ENCODE measurements around the gene NR1H4. TPM values are rescaled to one million over a fixed set of nuclear protein-coding genes. Genes with fewer than 3 reads are reported as not detected.
"Not testable (repeated sequence)": the region's sequence is repeated elsewhere in the genome, so short reads cannot be mapped to it uniquely, and the experiment has no call there.

Gene NR1H4
- total RNA-seq, 2 donors from 2014 or later, result not detected

GRCh38 chr12:100544165-100544564 is 70.5 kb downstream of the NR1H4 start:
- no peak overlapping the region for H3K4me3 Mint-ChIP-seq
- ATAC-seq, result no peak
- no peaks in the 10 kb centered on the region for H3K4me1 Mint-ChIP-seq (ENCODE audit: low read depth in 2 of 2)
- no peaks in the 10 kb centered on the region for H3K9me3 Mint-ChIP-seq
- peaks cover 12 to 26% of the 10 kb centered on the region in 2 donors for H3K27me3 Mint-ChIP-seq
- no peak for DNase-seq (ENCODE audit: low spot score)
- H3K36me3 Mint-ChIP-seq, result no peaks in the 10 kb centered on the region
- H3K27ac Mint-ChIP-seq, result no peak overlapping the region

- Mint-ChIP-seq H3K27ac (no peak overlapping the region), H3K9me3 (no peaks in the 10 kb centered on the region), H3K27me3 (peaks cover 12 to 21% of the 10 kb centered on the region in 2 donors), H3K4me1 (ENCODE audit: low read depth in 2 of 2) (no peaks in the 10 kb centered on the region), H3K36me3 (no peaks in the 10 kb centered on the region), H3K4me3 (no peak overlapping the region)
- no peak for ATAC-seq
- no peak for DNase-seq (ENCODE audit: low spot score)
These were observed 71.4 kb downstream of the NR1H4 start for GRCh38 chr12:100545092-100545491.

GRCh38 chr12:100553936-100554335 is 80.3 kb downstream of the NR1H4 start:
- Mint-ChIP-seq H3K9me3 (no peaks in the 10 kb centered on the region), H3K27me3 (peaks cover 0 to 2% of the 10 kb centered on the region in 2 donors), H3K36me3 (no peaks in the 10 kb centered on the region), H3K4me1 (ENCODE audit: low read depth in 2 of 2) (no peaks in the 10 kb centered on the region), H3K27ac (no peak overlapping the region), H3K4me3 (no peak overlapping the region)
- DNase-seq (ENCODE audit: low spot score) (no peak), ATAC-seq (no peak)

GRCh38 chr12:100554608-100555077 is 81.0 kb downstream of the NR1H4 start:
- ATAC-seq, result no peak
- Mint-ChIP-seq H3K9me3 (no peaks in the 10 kb centered on the region), H3K27ac (no peak overlapping the region), H3K4me3 (no peak overlapping the region), H3K4me1 (ENCODE audit: low read depth in 2 of 2) (no peaks in the 10 kb centered on the region), H3K36me3 (no peaks in the 10 kb centered on the region), H3K27me3 (peaks cover 0 to 2% of the 10 kb centered on the region in 2 donors)
- DNase-seq (ENCODE audit: low spot score), result no peak

- Mint-ChIP-seq H3K27ac (no peak overlapping the region), H3K4me1 (ENCODE audit: low read depth in 2 of 2) (no peaks in the 10 kb centered on the region), H3K36me3 (no peaks in the 10 kb centered on the region), H3K27me3 (peaks cover 6 to 8% of the 10 kb centered on the region in 2 donors), H3K9me3 (no peaks in the 10 kb centered on the region), H3K4me3 (no peak overlapping the region)
- DNase-seq (ENCODE audit: low spot score) (no peak), ATAC-seq (no peak)
These were observed 82.1 kb downstream of the NR1H4 start for GRCh38 chr12:100555722-100556121.

- no peak overlapping the region for H3K27ac Mint-ChIP-seq
- H3K4me1 Mint-ChIP-seq (ENCODE audit: low read depth in 2 of 2), result no peaks in the 10 kb centered on the region
- H3K36me3 Mint-ChIP-seq, result no peaks in the 10 kb centered on the region
- no peak overlapping the region for H3K4me3 Mint-ChIP-seq
- DNase-seq (ENCODE audit: low spot score) (no peak), ATAC-seq (no peak)
- no peaks in the 10 kb centered on the region for H3K9me3 Mint-ChIP-seq
- H3K27me3 Mint-ChIP-seq, result peaks cover 7 to 9% of the 10 kb centered on the region in 2 donors
These were observed 83.7 kb downstream of the NR1H4 start for GRCh38 chr12:100557357-100557756.

GRCh38 chr12:100559261-100559660 is 85.6 kb downstream of the NR1H4 start:
- not testable (repeated sequence) for H3K4me3 Mint-ChIP-seq; ATAC-seq; DNase-seq (ENCODE audit: low spot score); H3K36me3 Mint-ChIP-seq; H3K9me3 Mint-ChIP-seq; H3K4me1 Mint-ChIP-seq (ENCODE audit: low read depth in 2 of 2); H3K27ac Mint-ChIP-seq
- H3K27me3 Mint-ChIP-seq, result peaks cover 13 to 17% of the 10 kb centered on the region in 2 donors

GRCh38 chr12:100564090-100564489 is 90.4 kb downstream of the NR1H4 start:
- DNase-seq (ENCODE audit: low spot score) (no peak), ATAC-seq (no peak)
- Mint-ChIP-seq H3K36me3 (no peaks in the 10 kb centered on the region), H3K27me3 (peaks cover 35 to 52% of the 10 kb centered on the region in 2 donors), H3K27ac (no peak overlapping the region), H3K4me3 (no peak overlapping the region), H3K9me3 (no peaks in the 10 kb centered on the region), H3K4me1 (ENCODE audit: low read depth in 2 of 2) (peaks cover 0 to 4% of the 10 kb centered on the region in 2 donors)

GRCh38 chr12:100564905-100565467 is 91.3 kb downstream of the NR1H4 start:
- Mint-ChIP-seq H3K27me3 (peaks cover 35 to 52% of the 10 kb centered on the region in 2 donors), H3K9me3 (no peaks in the 10 kb centered on the region), H3K36me3 (no peaks in the 10 kb centered on the region), H3K27ac (no peak overlapping the region), H3K4me1 (ENCODE audit: low read depth in 2 of 2) (peaks cover 0 to 4% of the 10 kb centered on the region in 2 donors), H3K4me3 (no peak overlapping the region)
- no peak for DNase-seq (ENCODE audit: low spot score)
- ATAC-seq, result no peak

GRCh38 chr12:100565987-100566545 is 92.4 kb downstream of the NR1H4 start:
- peaks cover 32 to 45% of the 10 kb centered on the region in 2 donors for H3K27me3 Mint-ChIP-seq
- H3K4me1 Mint-ChIP-seq (ENCODE audit: low read depth in 2 of 2), result peaks cover 0 to 4% of the 10 kb centered on the region in 2 donors
- DNase-seq (ENCODE audit: low spot score) (no peak), ATAC-seq (no peak)
- H3K36me3 Mint-ChIP-seq, result no peaks in the 10 kb centered on the region
- H3K4me3 Mint-ChIP-seq, result no peak overlapping the region
- no peak overlapping the region for H3K27ac Mint-ChIP-seq
- H3K9me3 Mint-ChIP-seq, result no peaks in the 10 kb centered on the region

GRCh38 chr12:100566887-100567637 is 93.4 kb downstream of the NR1H4 start:
- Mint-ChIP-seq H3K9me3 (no peaks in the 10 kb centered on the region), H3K27ac (no peak overlapping the region), H3K27me3 (peaks cover 32 to 50% of the 10 kb centered on the region in 2 donors), H3K36me3 (no peaks in the 10 kb centered on the region), H3K4me1 (ENCODE audit: low read depth in 2 of 2) (peaks cover 0 to 4% of the 10 kb centered on the region in 2 donors), H3K4me3 (no peak overlapping the region)
- DNase-seq (ENCODE audit: low spot score), result no peak
- ATAC-seq, result no peak

- Mint-ChIP-seq H3K27me3 (peaks cover 28 to 53% of the 10 kb centered on the region in 2 donors), H3K4me1 (ENCODE audit: low read depth in 2 of 2) (peaks cover 0 to 4% of the 10 kb centered on the region in 2 donors), H3K27ac (no peak overlapping the region), H3K36me3 (no peaks in the 10 kb centered on the region), H3K4me3 (no peak overlapping the region), H3K9me3 (no peaks in the 10 kb centered on the region)
- ATAC-seq (no peak), DNase-seq (ENCODE audit: low spot score) (no peak)
These were observed 94.3 kb downstream of the NR1H4 start for GRCh38 chr12:100567945-100568344.

GRCh38 chr12:100572184-100572583 is 98.5 kb downstream of the NR1H4 start:
- no peak overlapping the region for H3K27ac Mint-ChIP-seq

More at GRCh38 chr12:100572184-100572583, 98.5 kb downstream of the NR1H4 start:
- peaks cover 6 to 10% of the 10 kb centered on the region in 2 donors for H3K4me1 Mint-ChIP-seq (ENCODE audit: low read depth in 2 of 2)
- peaks cover 14 to 21% of the 10 kb centered on the region in 2 donors for H3K27me3 Mint-ChIP-seq
- peak overlapping the region; percentile 19 for H3K4me3 Mint-ChIP-seq
- no peaks in the 10 kb centered on the region for H3K36me3 Mint-ChIP-seq
- no peaks in the 10 kb centered on the region for H3K9me3 Mint-ChIP-seq
- no peak for ATAC-seq
- DNase-seq (ENCODE audit: low spot score), result no peak

All from natural killer cell treated with Interleukin-12 subunit alpha and Interleukin-12 subunit beta and Interleukin-15 and Interleukin-18, amount 100 ng/mL, for 72 hours (primary cell).